ENCODE measurements around the gene EEIG1. TPM values are rescaled to one million over a fixed set of nuclear protein-coding genes. Genes with fewer than 3 reads are reported as not detected.

Gene EEIG1
- total and polyA plus RNA-seq, 2 experiments from 2014 or later, result 11.2 to 22.4 TPM

DNA sequence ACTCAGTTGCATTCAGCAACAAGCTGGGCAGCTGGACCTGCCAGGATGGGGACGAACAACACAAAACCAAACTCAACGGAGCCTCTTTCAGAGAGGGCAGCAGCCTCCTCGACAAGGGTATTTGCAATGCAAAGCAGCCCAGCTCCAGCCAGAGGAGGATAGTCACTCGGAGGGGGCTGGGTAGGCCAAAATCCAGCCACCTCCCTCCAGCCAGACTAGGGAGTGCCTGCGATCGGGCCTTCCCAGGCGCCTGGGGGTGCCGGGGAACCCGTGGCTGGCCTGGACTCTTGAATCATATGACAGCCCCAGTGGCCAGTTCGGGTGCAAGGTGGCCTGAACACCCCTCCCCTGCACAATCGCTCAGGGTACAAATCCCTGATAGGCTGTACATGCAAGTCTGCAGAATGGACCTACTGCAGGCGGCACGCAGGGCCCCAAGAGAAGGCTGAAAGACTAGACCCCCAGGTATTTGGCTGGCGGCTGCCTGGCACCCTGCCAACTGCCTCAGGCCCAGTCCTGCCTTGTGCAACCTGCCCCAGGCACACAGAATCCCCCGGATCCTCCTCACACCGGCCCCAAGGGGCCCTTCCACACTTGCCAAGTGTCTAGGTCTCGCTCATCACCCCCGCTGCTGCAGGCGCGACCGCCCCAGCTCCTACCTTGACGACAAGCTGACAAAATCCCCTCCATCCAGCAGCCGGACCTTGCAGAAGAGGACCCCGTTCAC is 1.3 kb downstream of the EEIG1 start:
- Histone ChIP-seq H4K20me1 (replicated peaks; ENCODE audit: insufficient read depth) (peaks cover 29% of the 10 kb centered on the region), H2AFZ (no peak overlapping the region), H3F3A (replicated peaks; ENCODE audit: low read depth) (peaks cover 18% of the 10 kb centered on the region), H3K9me2 (ENCODE audit: insufficient read depth) (no peaks in the 10 kb centered on the region), H3K4me2 (peak overlapping the region; percentile 99), H3K79me2 (replicated peaks; ENCODE audit: insufficient read depth) (peaks cover 57% of the 10 kb centered on the region), H3K27me3 (ENCODE audit: insufficient read depth) (no peaks in the 10 kb centered on the region), H3K36me3 (ENCODE audit: insufficient read depth) (no peaks in the 10 kb centered on the region), H3K4me1 (ENCODE audit: insufficient read depth) (peaks cover 36% of the 10 kb centered on the region), H3K4me3 (peak overlapping the region; percentile 98), H3K27ac (ENCODE audit: low read depth) (peak overlapping the region; percentile 92)
- Mint-ChIP-seq H3K36me3 (ENCODE audit: low read depth) (peaks cover 4% of the 10 kb centered on the region; the same call in 2 of the 3 replicates), H3K27ac (peak overlapping the region; percentile 76), H3K9me3 (no peaks in the 10 kb centered on the region), H3K4me3 (peak overlapping the region; percentile 96), H3K27me3 (ENCODE audit: insufficient read depth, low read depth, poor library complexity) (peaks cover 19% of the 10 kb centered on the region), H3K4me1 (peaks cover 64% of the 10 kb centered on the region)
- peak; percentile 84 for DNase-seq (ENCODE audit: low spot score)
- TF ChIP-seq JUNB (IDR thresholded peaks at IDR 0.05; ENCODE audit: unreplicated experiment) (no peak), POLR2AphosphoS5 (IDR thresholded peaks at IDR 0.05; ENCODE audit: low read depth) (0 out of 2 replicates have a peak, but pooled peaks have one; percentile 22)
- TF ChIP-seq, protein P1, sequence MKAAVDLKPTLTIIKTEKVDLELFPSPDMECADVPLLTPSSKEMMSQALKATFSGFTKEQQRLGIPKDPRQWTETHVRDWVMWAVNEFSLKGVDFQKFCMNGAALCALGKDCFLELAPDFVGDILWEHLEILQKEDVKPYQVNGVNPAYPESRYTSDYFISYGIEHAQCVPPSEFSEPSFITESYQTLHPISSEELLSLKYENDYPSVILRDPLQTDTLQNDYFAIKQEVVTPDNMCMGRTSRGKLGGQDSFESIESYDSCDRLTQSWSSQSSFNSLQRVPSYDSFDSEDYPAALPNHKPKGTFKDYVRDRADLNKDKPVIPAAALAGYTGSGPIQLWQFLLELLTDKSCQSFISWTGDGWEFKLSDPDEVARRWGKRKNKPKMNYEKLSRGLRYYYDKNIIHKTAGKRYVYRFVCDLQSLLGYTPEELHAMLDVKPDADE (IDR thresholded peaks at IDR 0.05), result no peak
- peak; percentile 54 for ATAC-seq

DNA sequence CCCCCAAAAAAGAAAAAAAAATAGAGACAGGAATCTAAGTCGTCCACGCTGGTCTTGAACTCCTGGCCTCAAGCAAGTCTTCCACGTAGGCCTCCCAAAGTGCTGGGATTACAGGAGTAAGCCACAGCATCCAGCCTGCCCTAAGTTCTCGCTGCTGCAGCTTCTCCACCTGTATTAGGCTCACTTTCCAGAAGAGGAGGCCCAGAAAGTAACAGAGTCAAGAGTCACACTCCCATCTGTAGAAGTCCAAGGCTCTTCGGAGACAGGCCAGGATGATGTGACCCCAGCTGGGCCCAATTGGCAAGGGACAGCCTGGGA is 1.8 kb downstream of the EEIG1 start:
- H3K4me1 ChIP-seq (ENCODE audit: insufficient read depth), result peaks cover 41% of the 10 kb centered on the region
- peaks cover 18% of the 10 kb centered on the region for H3F3A ChIP-seq (replicated peaks; ENCODE audit: low read depth)
- no peaks in the 10 kb centered on the region for H3K9me2 ChIP-seq (ENCODE audit: insufficient read depth)
- no peaks in the 10 kb centered on the region for H3K36me3 ChIP-seq (ENCODE audit: insufficient read depth)
- peak overlapping the region; percentile 96 for H3K4me3 Mint-ChIP-seq
- no peaks in the 10 kb centered on the region for H3K27me3 ChIP-seq (ENCODE audit: insufficient read depth)
- ATAC-seq, result no peak
- peak overlapping the region; percentile 99 for H3K4me2 ChIP-seq
- DNase-seq (ENCODE audit: low spot score), result no peak
- peaks cover 63% of the 10 kb centered on the region for H3K79me2 ChIP-seq (replicated peaks; ENCODE audit: insufficient read depth)
- peaks cover 29% of the 10 kb centered on the region for H4K20me1 ChIP-seq (replicated peaks; ENCODE audit: insufficient read depth)
- H3K27ac Mint-ChIP-seq, result peak overlapping the region; percentile 76
- peaks cover 21% of the 10 kb centered on the region for H3K27me3 Mint-ChIP-seq (ENCODE audit: insufficient read depth, low read depth, poor library complexity)
- H3K9me3 Mint-ChIP-seq, result no peaks in the 10 kb centered on the region
- H2AFZ ChIP-seq, result no peak overlapping the region
- H3K36me3 Mint-ChIP-seq (ENCODE audit: low read depth), result peaks cover 4% of the 10 kb centered on the region; the same call in 2 of the 3 replicates
- H3K4me3 ChIP-seq, result peak overlapping the region; percentile 98
- peaks cover 69% of the 10 kb centered on the region for H3K4me1 Mint-ChIP-seq
- peak overlapping the region; percentile 92 for H3K27ac ChIP-seq (ENCODE audit: low read depth)
- TF ChIP-seq NANOG (IDR thresholded peaks at IDR 0.05; ENCODE audit: borderline replicate concordance), result no peak
- no peak for TF ChIP-seq CREB1 (CRISPR knock-in tag; IDR thresholded peaks at IDR 0.05; ENCODE audit: low read depth)
- TF ChIP-seq ZNF114 (CRISPR knock-in tag; IDR thresholded peaks at IDR 0.05), result no peak
- TF ChIP-seq EZH2 (IDR thresholded peaks at IDR 0.05; ENCODE audit: low read depth, unreplicated experiment), result no peak
- no peak for TF ChIP-seq ZNF331 (CRISPR knock-in tag; IDR thresholded peaks at IDR 0.05; ENCODE audit: low read depth)
- no peak for TF ChIP-seq EZH2phosphoT487 (IDR thresholded peaks at IDR 0.05; ENCODE audit: unreplicated experiment)
- no peak for TF ChIP-seq STAT1 (IDR thresholded peaks at IDR 0.05; ENCODE audit: unreplicated experiment)
- TF ChIP-seq, protein P2, sequence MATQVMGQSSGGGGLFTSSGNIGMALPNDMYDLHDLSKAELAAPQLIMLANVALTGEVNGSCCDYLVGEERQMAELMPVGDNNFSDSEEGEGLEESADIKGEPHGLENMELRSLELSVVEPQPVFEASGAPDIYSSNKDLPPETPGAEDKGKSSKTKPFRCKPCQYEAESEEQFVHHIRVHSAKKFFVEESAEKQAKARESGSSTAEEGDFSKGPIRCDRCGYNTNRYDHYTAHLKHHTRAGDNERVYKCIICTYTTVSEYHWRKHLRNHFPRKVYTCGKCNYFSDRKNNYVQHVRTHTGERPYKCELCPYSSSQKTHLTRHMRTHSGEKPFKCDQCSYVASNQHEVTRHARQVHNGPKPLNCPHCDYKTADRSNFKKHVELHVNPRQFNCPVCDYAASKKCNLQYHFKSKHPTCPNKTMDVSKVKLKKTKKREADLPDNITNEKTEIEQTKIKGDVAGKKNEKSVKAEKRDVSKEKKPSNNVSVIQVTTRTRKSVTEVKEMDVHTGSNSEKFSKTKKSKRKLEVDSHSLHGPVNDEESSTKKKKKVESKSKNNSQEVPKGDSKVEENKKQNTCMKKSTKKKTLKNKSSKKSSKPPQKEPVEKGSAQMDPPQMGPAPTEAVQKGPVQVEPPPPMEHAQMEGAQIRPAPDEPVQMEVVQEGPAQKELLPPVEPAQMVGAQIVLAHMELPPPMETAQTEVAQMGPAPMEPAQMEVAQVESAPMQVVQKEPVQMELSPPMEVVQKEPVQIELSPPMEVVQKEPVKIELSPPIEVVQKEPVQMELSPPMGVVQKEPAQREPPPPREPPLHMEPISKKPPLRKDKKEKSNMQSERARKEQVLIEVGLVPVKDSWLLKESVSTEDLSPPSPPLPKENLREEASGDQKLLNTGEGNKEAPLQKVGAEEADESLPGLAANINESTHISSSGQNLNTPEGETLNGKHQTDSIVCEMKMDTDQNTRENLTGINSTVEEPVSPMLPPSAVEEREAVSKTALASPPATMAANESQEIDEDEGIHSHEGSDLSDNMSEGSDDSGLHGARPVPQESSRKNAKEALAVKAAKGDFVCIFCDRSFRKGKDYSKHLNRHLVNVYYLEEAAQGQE (IDR thresholded peaks at IDR 0.05; ENCODE audit: unreplicated experiment), result no peak
- TF ChIP-seq, protein P3, sequence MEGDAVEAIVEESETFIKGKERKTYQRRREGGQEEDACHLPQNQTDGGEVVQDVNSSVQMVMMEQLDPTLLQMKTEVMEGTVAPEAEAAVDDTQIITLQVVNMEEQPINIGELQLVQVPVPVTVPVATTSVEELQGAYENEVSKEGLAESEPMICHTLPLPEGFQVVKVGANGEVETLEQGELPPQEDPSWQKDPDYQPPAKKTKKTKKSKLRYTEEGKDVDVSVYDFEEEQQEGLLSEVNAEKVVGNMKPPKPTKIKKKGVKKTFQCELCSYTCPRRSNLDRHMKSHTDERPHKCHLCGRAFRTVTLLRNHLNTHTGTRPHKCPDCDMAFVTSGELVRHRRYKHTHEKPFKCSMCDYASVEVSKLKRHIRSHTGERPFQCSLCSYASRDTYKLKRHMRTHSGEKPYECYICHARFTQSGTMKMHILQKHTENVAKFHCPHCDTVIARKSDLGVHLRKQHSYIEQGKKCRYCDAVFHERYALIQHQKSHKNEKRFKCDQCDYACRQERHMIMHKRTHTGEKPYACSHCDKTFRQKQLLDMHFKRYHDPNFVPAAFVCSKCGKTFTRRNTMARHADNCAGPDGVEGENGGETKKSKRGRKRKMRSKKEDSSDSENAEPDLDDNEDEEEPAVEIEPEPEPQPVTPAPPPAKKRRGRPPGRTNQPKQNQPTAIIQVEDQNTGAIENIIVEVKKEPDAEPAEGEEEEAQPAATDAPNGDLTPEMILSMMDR (conservative IDR thresholded peaks at IDR 0.05; ENCODE audit: low read depth in 2 of 2), result no peak
- no peak for TF ChIP-seq JUNB (IDR thresholded peaks at IDR 0.05; ENCODE audit: unreplicated experiment)
- TF ChIP-seq, protein P1 (IDR thresholded peaks at IDR 0.05), result no peak
